ENCODE results near the gene DENND2D.
A peak's percentile ranks its signal among the peaks of the same experiment; 100 is the strongest.
"Not testable (repeated sequence)": the region's sequence is repeated elsewhere in the genome, so short reads cannot be mapped to it uniquely, and the experiment has no call there.

Gene DENND2D

DNA sequence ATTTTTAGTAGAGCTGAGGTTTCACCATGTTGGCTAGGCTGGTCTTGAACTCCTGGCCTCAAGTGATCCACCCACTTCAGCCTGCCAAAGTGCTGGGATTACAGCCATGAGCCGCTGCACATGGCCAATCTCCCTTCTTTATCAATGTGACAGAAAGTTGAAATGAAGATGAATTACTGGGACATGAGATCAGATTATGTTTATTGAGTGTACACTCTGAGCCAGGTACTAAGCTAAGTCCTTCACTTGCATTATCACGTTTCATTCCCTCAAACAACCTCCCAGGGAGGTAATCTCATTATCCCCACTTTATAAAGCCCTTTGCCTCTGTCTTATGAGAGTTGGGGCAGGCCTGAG lies 20.8 kb upstream of the DENND2D start:
- DNase-seq = no peak

DNA sequence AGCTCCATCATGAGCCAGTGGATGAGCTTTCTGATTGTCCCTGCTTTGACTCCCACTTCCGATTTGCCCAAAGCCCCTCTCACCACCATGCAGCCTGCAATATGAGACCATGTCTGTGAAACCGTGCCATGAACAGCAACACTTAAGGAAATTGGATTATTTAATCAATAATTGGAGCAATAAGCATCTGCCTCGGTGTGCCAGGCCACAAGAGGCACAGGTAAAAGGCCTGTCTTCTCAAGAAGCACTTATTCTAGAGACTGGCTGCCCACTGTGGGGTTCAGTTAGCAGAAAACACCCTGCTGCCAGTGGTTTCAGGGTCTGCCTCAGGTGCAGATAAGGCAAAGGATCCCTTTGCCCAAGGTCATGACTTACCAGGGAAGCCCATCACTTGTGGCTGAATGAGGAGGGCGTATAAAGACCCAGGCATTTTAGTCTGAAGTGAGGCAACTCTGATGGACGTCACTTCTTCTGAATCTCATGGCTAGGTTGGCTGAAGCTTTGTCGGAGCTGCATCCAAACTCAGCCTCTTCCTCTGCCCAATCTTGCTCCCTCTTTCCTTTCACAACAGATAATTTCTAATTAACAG lies 19.9 kb upstream of the DENND2D start:
- DNase-seq = no peak

DNA sequence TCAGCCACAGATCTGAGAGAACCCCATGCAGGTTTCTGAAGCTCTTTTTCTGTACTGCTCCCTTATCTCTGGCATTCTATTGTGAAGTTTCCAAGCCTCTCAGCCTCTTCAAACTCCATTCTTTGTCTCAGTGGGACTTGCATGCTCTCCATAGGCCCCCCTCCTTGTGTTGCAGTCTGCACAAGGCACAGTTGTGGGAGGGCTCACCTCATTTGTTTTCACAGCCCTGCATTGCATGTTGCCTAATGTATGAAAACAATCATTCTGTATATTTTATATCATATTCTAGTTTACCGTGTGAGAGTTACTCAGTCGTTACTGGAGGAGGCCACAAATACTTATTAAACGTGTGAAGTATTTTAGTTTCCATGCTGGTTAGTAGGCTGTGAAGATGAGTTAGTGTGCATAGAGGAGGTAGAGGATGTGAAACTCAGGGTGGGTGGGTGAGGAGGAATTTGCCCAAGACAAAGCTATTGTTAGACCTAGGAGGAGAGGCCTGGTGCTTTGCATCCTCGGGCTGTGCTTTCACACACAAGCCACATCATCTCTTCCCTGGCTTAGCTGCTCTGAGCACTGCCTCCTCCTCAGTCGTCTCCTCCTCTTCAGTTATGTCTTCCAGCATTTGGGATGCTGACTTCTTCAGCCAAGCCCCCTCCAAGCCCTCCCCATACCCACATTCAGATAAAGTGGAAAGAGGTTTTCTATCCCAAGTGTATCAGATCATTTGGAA lies 19.3 kb upstream of the DENND2D start:
- no peak for DNase-seq

DNA sequence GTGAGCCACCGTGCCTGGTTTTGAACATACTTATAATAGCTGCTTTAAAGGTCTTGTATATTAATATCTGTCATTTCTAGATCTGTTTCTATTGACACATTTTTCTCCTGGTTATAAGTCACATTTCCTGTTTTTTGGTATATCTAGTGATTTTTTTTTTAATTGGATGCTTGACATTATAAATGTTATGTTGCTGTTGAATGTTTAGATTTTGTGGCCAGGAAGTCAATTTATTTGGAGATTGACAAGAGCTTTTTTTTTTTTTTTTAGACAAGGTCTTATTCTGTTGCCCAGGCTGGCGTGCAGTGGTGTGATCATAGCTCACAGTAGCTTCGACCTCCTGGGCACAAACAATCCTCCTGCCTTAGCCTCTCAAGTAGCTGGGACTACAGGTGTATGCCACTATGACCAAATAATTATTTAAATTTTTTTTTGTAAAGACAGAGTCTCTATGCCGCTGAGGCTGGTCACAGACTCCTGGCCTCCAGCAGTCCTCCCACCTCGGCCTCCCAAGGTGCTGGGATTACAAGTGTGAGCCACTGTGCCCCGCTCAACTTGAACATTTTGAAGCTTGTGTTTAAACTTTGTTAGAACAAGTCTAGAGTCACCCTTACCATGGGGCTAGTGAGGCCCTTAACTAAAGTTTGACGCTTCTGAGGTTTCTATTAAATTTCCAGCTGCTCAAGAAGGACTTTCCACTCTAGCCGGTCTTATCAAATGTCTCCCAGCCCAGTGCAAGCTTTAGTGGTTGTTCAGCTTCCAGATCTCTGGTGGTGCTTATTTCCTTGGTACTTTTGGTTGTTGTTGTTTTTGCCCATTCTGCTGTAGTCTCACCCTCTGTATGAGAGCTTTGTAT lies 18.5 kb upstream of the DENND2D start:
- DNase-seq = no peak

DNA sequence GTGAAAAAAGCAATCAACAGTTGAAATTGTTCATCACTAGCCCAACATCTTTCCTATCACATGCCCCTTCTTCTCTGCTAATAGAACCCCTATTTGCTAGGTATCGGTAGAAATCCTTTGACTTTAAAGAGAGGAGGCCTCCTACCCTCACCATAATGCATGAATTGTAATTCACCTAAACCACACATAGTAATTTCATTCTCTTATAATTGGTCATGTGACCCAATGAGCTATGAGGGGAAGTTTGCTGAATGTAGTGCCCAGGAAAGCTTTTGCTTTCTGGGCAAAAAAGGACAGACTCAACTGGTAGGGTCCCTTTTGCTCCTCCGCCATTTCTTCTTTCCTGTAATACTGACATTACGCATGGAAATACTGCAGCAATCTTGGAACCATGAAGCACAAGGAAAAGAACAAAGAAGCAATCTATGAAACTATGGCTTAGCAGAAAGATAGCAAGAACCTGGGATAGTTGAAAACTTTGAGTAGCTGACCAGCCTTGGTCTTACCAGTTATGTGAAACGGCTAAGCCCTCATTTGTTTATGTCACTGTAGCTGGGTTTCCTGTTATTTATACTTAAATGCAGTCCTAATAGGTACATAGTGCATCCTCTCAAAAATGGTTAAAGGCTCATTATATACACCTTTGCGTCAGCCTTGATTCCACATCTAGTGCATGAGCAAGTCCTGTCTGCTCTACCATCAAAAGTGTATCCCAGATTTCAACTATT lies 16.9 kb upstream of the DENND2D start:
- no peak for DNase-seq

DNA sequence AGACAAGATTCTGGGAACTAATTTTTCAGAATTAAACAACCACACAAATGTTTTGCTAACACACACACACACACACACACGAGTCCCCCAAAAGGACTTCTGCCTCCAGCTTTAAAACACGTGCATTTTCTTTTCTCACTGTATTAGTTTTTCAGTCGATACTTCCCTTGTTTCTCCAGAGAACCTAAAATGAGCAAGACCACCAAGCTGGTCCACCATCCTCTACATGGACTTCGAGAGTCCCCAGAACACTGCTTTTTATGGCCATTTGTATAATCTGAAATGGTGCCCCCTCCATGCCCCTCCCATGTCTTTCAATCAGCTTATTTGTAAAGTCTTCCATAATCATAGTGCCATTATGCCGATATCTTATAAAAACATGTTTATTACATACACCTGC lies 16.3 kb upstream of the DENND2D start:
- no peak for DNase-seq

DNA sequence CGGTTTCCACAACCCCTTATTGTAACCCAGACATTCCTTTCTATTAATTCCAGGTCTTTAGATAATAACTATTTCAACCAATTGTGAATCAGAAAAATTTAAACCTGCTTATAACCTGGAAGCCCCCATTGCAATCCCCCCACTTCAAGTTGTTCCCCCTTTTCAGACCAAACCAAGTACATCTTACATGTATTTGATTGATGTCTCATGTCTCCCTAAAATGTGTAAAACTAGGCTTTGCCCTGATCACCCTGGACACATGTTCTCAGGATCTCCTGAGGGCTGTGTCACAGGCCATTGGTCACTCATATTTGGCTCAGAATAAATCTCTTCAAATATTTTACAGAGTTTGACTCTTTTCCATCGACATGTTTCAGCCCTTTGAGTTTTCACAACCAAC lies 14.8 kb upstream of the DENND2D start:
- not testable (repeated sequence) for DNase-seq

DNA sequence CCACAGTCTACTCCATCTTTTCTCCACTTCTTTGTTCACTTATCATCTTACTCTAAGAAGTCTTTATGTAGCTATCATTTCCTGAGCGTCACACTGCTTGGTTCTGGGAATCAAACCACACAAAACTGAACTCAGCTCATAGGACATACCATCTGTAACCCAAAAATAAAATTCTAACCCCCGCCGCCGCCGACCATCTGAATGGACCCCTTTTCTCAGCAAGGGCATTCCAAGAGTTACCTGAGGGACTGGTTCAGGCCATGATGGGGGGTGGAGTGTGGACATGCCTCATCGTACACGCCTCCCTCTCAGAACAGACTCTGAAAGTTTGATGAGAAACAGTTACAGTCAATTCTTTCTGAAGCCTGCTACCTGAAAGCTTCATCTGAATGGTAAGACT lies 14.4 kb upstream of the DENND2D start:
- DNase-seq = no peak

DNA sequence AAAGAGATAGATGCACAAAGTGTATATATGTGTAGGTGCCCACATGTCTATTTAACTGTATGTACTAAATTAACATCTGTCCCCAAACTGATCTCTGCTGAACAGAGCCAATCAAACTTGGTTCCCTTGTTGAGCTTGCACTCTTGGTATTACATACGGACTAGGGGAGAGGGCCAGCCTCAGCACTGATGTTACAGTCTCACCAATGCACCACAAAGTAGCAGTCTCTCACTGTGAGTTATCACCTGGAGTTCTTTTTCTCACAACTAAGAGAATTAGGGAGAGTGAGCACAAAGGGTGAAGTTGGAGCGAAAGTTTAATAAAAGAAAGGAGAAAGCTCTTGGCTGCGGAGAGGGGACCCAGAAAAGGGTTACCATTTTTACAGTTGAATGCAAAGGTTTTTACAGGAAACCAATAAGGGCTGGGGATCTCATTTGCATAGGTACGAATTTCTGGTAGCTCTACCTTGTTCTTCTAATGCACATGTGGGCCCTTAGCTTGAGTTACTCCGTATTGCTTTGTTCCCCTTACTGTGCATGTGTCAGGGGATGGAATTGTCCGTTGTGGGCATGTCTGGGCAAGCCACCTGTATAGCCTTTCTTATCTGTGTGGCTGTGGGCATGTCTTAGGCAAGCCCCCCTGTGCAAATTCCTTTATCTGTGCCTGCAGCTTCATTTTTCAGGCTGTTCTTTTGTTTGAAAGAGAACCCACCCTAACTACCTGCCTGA lies 13.8 kb upstream of the DENND2D start:
- no peak for DNase-seq

DNA sequence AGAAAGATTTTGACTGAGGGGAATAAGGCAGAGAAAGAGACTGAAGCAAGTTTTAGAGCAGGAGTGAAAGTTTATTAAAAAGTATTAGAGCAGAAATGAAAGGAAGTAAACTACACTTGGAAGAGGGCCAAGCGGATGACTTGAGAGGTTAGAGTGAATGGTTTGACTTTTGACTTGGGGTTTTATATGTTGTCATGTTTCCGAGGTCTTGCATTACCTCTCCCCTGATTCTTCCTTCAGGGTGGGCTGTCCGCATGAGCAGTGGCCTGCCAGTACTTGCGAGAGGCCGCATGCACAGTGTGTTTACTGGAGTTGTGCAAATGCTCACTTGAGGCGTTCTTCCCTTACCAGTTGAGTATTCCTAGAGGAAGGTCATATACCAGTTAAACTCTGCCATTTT lies 13.0 kb upstream of the DENND2D start:
- DNase-seq = no peak

DNA sequence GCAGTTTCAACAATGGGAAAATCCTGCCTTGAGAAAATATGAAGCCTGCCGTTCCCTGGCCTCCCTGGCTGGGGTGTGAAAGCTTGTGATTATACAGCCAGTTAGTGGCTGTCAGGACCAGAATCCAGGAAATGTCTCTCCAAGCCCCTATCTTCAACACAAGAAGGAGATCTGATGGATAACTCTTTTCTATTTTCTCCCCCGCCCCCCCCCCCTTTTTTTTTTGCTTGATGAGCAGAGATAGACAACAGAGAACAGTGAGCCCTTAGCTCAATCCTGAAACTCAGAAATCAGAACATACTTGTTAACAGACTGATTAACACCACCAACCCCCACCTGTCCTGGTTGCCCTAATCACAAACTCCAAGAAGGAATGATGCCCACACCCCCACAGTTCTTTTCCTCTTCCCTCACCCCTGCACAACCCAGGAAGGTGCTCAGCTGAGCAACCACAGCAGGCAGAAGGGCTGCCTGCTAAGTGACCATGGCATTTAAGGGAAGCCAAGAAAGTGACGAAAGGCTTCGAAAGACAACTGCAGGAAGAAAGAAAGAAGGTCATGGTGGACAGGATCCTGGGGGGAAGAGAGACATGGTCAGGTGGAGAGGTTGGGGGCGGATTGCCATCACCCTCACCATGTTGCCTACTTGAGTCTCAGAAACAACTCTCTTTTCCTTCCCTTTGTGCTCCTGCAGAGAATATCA lies 12.3 kb upstream of the DENND2D start:
- DNase-seq = no peak

DNA sequence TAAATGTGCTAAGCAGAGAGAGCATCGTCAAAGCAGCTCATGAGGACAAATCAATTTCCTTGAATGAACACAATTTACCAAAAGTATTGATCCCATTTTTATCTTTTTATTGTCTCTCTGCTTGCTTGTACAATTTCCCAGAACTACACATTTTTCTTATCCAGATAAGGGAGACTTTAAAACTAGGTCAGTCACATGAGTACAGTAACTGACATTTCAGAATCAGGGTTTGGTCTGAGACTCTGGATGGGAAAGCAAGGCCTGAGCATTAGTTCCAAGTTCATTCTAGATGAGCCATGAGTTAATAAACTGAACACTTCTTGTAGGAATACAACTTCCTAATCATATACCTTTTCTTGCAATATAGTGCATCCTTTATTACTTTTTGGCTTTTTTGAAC lies 11.5 kb upstream of the DENND2D start:
- DNase-seq = no peak

DNA sequence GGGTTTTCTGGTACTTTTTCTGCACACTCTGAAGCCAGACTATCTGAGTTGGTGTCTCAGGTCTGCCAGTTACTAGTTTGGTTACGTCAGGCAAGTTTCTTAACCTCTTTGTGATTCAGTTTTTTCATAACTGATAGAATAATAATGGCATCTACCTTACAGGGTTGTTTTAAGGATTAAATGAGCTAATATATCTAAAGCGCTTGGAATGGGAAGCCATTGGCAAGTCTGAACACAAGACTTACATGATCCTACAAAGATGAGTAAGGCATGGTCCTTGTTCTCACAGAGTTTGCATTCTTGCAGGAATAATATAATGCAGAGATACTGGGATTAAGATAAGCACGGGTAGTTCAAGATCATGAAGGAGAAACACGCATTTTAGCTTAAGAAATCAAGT lies 9.2 kb upstream of the DENND2D start:
- no peak for DNase-seq

DNA sequence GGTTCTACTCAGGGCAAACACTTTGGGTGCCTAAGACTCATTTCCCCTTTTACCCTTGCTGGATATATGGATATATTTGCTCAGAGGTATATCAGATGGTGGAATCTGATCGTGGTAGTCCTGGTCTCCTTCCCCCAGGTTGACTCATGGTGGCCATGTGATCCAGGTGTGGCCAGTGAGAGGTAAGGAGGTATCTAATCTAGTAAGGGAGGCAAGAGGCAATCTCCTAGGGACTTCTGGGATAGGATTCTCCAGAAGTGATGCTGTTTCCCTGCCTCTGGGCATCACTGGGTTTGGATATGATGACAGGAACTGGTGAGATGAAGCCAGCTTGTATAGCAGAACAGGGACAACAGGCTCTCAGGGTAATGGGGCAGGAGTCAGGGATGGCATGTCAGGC lies 8.5 kb upstream of the DENND2D start:
- DNase-seq = no peak

DNA sequence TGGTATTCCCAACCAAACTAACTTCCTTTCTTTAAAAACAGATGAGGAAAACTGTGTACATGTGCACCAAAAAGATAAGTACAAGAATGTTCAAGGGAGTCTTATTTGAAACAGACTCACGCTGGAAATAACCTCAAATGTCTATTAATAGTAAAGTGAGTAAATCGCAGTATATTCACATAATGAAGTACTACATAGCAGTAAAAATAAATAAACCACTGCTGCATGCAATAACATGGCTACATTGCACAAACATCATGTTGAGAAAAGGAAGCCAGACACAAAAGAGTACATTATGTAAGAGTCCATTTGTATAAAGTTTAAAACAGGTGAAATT lies 5.2 kb upstream of the DENND2D start:
- no peak for DNase-seq

DNA sequence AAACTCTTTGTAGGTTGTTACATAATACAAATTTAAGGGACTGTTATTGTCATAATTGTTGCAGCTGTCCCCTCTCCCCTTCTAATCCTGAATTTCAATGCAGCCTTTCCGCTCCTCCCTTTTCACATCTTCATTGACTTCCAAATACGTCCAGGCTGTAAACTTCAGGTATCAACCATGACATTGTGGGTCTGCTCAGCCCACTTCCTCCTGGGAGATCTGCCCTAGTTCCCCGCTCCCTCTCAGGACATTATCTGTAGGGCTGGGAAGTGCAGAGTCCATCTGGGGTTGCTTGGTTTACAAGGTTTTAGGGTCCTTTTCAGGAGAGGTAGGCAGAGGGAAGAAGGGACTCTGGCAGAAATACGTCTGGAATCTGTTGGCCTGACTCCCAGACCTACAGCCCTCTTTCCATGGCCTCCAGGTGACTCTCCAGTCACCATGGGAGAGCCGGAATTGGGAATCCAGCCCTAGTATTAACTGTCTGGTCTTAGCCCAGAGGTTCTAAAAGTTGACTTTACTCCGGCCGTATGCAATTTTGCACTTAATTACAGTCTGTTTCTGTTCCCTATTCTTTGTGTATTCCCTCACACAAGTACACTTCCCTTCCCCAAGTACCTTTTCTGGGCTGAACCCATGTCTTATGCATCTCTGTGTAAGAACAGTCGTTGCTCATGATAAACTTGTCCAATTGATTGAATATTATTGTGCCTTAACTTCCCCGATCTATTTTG lies 4.7 kb upstream of the DENND2D start:
- no peak for DNase-seq

DNA sequence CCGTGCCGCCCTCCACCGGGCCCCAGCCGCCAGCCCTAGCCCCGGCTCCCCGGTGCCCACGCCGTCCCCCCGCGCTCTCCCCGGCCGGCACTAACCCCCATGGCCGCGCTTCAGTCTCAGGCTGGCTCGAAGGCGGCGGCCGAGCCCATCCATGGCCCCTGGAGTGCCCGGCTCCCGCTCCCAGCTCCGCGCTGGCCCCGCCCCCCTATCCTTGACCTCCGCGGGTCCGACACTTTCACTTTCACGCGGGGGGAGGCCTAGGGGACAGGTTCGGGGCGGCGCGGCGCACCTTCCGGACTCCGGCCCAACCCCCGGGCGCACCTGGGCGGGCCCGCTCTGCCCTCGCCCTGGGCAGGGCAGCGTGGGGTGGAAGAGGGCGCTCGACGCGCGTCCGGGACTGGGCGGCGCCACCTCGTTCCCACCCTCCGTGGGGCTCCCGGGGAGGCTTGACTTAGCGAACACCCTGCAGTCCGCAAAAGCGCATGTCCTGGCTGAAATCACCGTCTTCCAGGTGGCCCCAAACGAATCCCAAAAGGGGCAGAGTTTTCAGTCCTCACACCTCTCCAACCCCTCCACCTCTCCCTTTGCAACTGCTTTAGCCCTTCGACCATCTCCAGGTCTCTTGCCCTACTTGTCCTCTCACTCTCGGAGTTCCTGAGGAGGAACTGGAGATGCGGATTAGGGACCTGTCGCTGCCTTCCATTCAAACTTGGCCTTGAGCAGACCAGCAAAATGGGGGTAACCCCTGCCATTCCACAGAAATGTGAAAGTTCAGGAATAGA lies 3.9 kb upstream of the DENND2D start:
- no peak for DNase-seq

DNA sequence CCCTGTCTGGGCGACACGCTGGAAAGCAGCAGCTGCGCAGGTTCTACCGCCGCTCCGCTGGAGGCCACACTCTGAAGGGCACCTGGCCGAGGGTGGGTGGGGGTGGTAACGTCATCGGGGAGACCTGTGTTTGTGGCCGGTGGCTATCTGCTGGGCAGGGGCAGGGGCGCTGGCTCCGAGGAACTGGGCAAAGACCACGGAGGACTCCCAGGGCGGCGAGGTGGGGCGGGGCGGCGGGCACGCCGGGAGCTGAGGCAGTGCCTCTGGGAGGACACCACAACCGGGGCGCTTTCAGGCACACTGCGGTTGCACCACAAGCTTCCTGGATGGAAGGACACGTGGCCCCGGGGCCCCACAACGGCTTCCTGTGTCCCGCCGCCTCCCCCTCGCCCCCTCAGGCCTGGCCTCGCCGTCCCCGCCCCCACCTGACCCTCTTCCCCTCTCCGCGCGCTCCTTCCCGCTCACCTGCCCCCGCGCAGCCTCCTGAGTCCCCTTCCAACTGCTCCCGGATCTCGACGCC lies 3.3 kb upstream of the DENND2D start:
- DNase-seq = peak; percentile 12

DNA sequence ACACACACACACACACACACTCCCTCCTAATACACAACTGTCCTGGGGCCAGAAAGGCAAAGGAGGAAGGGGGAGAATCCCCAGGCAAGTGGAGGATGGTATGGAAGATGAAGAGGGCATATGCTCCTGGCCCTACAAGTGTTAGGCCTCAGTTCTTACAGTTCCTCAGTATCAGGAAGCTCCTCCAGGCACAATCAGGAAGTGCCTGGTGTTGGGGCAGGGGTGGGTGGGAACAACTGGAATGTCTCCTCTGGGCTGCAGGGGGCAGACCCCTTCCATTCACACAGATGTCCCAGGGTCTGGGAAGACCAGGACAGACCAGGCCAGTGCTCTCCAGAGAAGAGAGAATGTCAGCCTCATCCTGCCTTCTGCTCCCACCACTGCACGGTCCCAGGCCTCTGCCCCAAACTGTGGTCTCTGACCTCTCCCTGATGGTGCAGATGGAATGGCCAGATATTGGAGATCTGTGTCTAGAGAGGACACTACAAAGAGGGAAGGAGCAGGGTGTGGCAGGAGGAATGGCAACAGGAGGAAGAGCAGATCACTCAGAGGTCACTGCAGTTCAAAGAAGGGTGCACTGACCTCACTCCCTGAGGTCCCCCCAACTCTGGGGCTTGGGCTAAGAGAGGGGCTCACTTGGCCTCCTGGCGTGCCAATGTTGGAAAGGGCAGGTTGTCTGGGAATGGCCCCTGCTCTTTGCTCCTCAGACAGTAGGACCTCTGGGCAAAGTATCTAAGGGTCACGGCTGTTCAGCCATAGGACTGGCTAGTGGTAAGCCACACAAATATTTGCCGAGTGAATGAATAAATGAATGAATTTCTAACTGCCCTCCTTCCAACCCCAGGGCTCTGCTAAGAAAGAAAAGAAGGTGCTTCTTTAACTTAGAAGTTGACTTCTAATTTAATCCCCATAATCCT lies 2.5 kb upstream of the DENND2D start:
- no peak for DNase-seq
